GM12864 (cell line): ENCODE results near the gene SLC13A2.
"Not testable (repeated sequence)": the region's sequence is repeated elsewhere in the genome, so short reads cannot be mapped to it uniquely, and the experiment has no call there.

Experiments used
- DNase-seq: peaks from one replicate; pipeline ENCODE4 v3.0.0-alpha.2; 2011; ENCODE audit warnings: low read depth
- H3K4me3 ChIP-seq: 2 replicates; pipeline ENCODE4 v1.5.1; 2011; ENCODE audit warnings: mild to moderate bottlenecking, low read depth, low read length, control low read depth
- CTCF ChIP-seq: IDR thresholded peaks from 2 replicates; pipeline ENCODE4 v1.5.1; 2011; ENCODE audit warnings: low read depth, mild to moderate bottlenecking, moderate library complexity, low read length, control low read depth, inconsistent platforms; ENCODE audit errors: missing control alignments

SLC13A2 gene

GRCh38 chr17:28518578-28518977, 45.1 kb downstream of the SLC13A2 start:
- no peak for DNase-seq
- H3K4me3 ChIP-seq = no peak overlapping the region
- TF ChIP-seq CTCF = no peak

GRCh38 chr17:28519236-28519635, 45.8 kb downstream of the SLC13A2 start:
- DNase-seq = no peak
- no peak for TF ChIP-seq CTCF
- no peak overlapping the region for H3K4me3 ChIP-seq

- DNase-seq = no peak
- no peak overlapping the region for H3K4me3 ChIP-seq
- TF ChIP-seq CTCF = no peak
Observed at GRCh38 chr17:28520687-28521086, 47.2 kb downstream of the SLC13A2 start.

GRCh38 chr17:28521311-28522085, 48.1 kb downstream of the SLC13A2 start:
- no peak for TF ChIP-seq CTCF
- no peak overlapping the region for H3K4me3 ChIP-seq
- no peak for DNase-seq

GRCh38 chr17:28522281-28522680, 48.8 kb downstream of the SLC13A2 start:
- DNase-seq, H3K4me3 ChIP-seq: not testable (repeated sequence)

- DNase-seq = no peak
- TF ChIP-seq CTCF = no peak
- H3K4me3 ChIP-seq = no peak overlapping the region
Observed at GRCh38 chr17:28523186-28523585, 49.7 kb downstream of the SLC13A2 start.

GRCh38 chr17:28523876-28524275, 50.4 kb downstream of the SLC13A2 start:
- no peak for DNase-seq
- no peak overlapping the region for H3K4me3 ChIP-seq
- no peak for TF ChIP-seq CTCF
